GM12892 (cell line): ENCODE measurements around the gene OGFOD2.

ENCODE experiments used
- POLR2A ChIP-seq: IDR thresholded peaks from 2 replicates; pipeline ENCODE4 v1.6.1; 2011; ENCODE audit warnings: low read depth, low read length, control low read depth
- POLR2AphosphoS5 ChIP-seq: IDR thresholded peaks from 2 replicates; pipeline ENCODE4 v1.6.1; 2011; ENCODE audit warnings: low read depth, low read length, control low read depth
- TAF1 ChIP-seq: IDR thresholded peaks from 2 replicates; pipeline ENCODE4 v1.6.1; 2011; ENCODE audit warnings: low read depth, mild to moderate bottlenecking, control low read depth, low read length, borderline replicate concordance

- TF ChIP-seq POLR2A (no peak), POLR2AphosphoS5 (no peak), TAF1 (no peak)
Observed at GRCh38 chr12:122988612-122989212, 13.7 kb downstream of the OGFOD2 start.
